Epithelial cell of prostate (primary cell): ENCODE results near the gene OR5AC2.
A peak's percentile ranks its signal among the peaks of the same experiment; 100 is the strongest.

Experiments used
- DNase-seq: peaks from one replicate; pipeline ENCODE4 v3.0.0-alpha.2; 2011; ENCODE audit warnings: low read depth, low spot score
- H3K27ac ChIP-seq: fragments of 450-650 bp; 2 replicates; pipeline ENCODE4 v1.5.1; 2017; ENCODE audit warnings: mild to moderate bottlenecking

The OR5AC2 gene, protein sequence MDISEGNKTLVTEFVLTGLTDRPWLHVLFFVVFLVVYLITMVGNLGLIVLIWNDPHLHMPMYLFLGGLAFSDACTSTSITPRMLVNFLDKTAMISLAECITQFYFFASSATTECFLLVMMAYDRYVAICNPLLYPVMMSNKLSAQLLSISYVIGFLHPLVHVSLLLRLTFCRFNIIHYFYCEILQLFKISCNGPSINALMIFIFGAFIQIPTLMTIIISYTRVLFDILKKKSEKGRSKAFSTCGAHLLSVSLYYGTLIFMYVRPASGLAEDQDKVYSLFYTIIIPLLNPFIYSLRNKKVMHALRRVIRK

DNA sequence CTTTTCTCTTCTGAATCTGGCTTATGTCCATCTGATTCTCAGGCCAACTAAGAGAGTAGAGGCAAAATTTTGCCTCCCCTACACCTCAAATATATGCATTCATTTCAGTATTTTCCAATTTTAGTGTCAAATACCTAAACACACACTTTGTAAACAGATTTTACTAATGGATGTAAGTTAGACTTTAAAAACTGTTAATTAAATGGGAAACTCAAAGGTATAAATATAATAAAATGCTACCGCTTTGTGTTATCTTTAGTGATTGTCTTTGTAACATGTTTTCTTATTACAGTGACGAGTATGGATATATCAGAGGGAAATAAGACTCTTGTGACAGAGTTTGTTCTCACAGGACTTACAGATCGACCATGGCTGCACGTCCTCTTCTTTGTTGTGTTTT is at the start of gene OR5AC2:
Gene OR5AC2, plus strand, starts transcription at position 301 of the 400 bp plus-strand sequence. Its CDS starts 0 bp downstream, at position 301.
- DNase-seq: no peak
- H3K27ac ChIP-seq: no peak within 1 kb of the TSS

DNA sequence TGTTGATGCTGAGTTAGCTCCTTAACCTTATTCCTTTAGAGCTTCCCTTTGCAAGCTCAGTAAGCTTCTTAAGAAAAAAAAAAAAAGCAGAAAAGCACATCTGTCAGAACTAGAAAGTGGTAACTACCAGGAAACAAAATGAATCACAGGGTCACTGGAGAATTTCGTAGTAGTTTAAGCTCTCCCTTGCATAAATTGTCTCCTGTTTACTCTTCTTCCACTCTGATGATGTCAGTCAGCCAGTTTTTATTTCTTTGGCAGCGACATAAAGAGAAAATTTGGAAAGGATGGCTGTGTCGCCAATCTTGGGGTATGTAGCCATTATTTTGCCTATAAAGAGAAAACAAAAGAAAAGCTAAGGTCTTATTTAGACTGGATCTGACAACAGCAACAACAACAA is 48.7 kb upstream of the OR5AC2 start:
- no peak for DNase-seq
- no peak overlapping the region for H3K27ac ChIP-seq

DNA sequence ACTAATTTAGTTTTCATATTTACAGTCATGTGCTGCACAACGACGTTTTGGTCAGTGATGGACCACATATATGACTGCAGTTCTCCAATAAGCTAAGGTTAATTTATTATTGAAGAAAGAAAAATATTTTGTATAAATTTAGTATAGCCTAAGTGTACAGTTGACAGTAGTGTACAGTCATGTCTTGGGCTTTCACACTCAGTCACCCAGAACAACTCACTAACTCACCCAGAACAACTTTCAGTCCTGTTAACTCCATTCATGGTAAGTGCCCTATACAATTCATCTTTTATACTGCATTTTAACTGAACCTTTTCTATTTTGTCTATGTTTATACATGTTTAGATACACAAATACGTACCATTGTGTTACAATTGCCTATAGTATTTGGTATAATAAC is 48.1 kb upstream of the OR5AC2 start:
- H3K27ac ChIP-seq: no peak overlapping the region
- DNase-seq: no peak

DNA sequence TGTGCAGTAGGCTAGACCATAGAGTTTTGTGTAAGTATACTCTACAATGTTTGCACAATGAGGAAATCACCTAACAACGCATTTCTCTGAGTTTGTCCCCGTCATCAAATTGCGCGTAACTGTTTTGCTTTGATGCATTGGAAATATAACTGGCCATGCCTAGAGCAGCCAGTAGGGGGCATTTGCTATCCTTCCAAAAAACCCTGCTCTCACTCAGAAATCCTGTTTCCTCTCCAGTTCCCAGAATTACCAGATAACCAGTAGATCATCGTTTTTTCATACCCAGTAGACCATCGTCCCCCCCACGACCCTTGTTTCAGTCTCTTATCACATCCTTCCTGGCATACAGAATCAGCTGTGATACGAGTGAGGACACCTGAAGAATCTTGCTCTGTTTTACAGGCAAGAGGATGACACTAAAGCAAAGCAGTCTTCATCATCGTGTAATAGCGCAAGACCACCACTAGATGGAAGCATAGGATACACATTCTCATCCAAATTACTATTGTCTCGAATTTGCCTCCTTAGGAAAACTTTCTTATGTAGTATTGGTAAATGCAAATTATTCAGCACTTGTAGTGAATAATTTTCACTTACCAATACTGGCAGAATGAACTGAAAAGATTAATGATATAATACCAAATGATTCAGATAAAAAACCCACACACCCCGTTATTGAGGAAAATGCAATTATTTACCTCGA is 47.5 kb upstream of the OR5AC2 start:
- no peak overlapping the region for H3K27ac ChIP-seq
- DNase-seq: peak; percentile 56

DNA sequence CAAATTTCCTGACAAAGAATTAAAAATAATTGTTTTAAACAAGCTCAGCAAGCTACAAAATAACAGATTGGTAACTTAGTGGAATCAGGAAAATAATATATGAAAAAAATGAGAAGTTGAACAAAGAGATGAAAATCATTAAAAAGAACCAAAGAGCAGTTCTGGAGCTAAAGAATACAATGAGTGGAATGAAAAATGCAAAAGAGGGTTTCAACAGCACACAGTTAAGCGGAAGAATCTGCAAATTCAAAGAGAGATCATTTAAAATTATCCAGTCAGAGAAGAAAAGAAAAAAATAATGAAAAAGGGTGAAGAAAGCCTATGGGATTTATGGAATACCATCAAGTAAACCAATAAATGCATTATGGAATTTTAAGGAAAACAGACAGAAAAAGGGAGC is 45.6 kb upstream of the OR5AC2 start:
- DNase-seq: no peak
- no peak overlapping the region for H3K27ac ChIP-seq

DNA sequence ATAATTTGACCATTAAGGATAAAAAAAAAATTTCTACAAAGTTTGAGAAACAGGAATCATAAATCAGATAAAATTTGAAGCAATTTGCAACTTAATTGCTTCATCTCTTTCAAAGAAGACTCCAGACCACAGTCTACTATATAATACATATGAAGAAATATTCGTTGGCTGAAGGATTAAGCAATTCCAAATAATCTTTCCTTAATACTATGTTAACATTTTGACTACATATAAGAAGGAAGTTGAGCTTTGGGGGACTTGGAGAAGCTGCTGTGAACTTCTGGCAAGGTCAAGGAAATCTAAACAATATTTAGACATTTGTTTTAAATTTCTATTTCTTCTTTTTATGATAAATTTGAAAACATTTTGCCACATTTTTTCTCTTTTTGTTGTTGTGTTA is 38.4 kb upstream of the OR5AC2 start:
- DNase-seq: no peak

DNA sequence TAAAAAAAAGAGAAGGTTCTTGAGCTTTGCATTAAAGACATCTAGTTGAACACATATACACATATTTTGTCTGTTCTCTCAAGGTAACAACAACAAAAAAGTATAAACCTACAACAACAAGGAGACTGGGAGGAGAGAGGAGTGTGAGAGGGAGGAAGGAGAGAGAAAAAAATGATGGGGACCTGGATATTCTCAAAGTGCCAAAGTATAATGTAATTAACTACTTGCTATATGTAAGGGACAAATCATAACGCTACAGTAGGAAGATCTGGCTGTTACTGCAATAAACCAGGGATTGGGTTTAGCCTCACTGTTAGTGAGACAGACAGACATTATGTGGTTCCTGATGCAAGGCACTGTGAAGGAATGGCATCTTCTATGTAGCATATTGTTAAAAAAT is 37.7 kb upstream of the OR5AC2 start:
- no peak overlapping the region for H3K27ac ChIP-seq
- no peak for DNase-seq

More for the DNA sequence above, 38.4 kb upstream of the OR5AC2 start:
- H3K27ac ChIP-seq: no peak overlapping the region

DNA sequence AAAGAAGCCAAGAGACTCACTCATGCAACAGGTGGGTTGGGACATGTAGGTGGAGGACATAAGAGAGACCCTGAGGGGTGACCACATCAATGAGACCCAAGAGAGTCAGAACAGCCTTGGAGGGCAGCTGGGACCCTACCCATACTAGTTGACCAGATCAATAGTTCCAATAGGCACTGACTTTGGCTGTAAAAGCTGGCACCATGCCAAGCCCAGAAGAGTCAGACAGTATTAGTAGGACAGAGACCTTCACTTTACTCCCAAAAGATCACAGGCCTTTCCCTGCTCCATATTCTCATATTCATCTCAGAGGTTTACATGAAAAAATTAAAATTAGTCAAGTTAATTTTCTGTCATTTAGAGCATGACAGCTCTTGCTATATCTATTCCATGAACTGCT is 30.9 kb upstream of the OR5AC2 start:
- no peak for DNase-seq
- no peak overlapping the region for H3K27ac ChIP-seq

DNA sequence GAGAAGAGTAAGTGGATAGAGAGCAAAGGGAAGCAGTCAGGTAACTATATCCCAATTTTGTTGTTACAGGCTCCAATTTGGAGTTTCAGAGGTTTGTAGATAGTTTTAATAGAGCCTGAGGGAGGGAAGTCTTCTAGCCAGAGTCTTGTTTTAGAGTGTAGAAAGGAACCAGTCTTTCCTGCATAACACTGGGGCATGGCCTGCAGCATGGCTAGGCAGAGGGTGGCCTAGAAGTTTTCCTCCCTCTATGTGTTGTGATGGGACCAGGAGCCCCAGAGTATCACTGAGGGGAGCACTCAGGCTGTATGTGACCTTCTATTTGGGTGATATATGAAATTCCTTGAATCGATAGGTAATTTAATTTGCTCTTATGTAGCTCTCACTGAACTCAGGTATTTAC is 29.3 kb upstream of the OR5AC2 start:
- no peak overlapping the region for H3K27ac ChIP-seq
- DNase-seq: no peak

DNA sequence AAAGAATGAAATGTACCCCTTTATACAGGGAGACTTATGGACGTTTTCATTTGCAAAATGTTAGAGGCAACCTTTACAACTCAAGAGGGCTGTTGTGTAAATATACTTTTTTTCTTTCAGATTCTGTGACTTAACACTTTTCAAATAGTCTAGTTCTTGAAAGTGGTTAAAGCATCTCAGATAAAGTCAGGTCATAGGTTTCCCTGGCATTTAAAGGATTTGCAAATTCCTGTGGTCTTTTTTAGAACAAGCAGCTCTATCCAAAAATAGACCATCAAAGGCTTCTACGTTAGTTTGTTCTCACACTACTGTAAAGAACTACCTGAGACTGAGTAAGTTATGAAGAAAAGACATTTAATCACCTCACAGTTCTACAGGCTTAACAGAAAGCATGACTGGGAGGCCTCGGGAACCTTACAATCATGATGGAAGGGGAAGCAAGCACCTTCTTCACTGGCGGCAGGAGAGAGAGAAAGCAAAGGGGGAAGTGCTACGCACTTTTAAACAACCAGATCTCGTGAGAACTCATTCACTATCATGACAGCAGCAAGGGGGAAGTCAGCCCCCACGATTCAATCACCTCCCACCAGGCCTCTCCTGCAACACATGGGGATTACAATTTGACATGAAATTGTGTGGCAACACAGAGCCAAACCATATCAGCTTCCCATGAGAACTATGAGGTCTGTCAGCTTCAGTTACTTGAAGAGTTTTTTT is 28.6 kb upstream of the OR5AC2 start:
- H3K27ac ChIP-seq: no peak overlapping the region
- DNase-seq: no peak

DNA sequence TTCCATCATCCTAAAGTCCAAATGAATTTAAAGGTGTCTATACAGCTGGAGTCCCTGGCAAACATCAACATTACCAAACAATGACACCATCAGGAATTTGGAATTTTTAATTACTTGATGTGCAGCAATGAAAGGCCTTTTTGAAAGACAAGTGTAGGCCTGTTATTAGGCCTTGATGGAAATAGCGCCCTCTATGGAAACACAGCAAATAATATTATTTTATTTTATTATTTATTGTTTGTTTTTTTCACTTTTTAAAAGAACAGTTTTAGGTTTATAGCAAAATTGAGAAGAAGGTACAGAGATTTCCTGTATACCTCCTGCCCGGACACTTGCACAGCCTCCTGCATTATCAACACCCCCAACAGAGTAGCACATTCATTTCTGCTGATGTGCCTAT is 18.1 kb upstream of the OR5AC2 start:
- no peak overlapping the region for H3K27ac ChIP-seq
- DNase-seq: no peak

DNA sequence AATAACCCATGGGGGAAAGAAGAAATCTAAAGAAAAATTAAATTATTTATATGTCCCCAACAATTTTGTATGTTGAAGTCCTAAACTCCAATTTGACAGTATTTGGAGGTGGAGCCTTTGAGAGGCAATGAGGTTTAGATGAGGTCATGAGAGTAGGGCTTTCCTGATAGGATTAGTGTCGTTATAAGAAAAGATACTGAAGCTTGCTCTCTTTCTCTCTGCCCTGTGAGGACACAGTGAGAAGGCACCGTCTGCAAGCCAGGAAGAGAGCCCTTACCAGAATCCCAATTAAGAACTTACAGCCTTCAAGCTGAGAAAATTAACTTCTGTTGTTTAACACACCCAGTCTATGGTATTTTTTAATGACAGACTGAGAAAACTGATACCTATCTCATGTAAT is 16.1 kb upstream of the OR5AC2 start:
- no peak for DNase-seq
- no peak overlapping the region for H3K27ac ChIP-seq

DNA sequence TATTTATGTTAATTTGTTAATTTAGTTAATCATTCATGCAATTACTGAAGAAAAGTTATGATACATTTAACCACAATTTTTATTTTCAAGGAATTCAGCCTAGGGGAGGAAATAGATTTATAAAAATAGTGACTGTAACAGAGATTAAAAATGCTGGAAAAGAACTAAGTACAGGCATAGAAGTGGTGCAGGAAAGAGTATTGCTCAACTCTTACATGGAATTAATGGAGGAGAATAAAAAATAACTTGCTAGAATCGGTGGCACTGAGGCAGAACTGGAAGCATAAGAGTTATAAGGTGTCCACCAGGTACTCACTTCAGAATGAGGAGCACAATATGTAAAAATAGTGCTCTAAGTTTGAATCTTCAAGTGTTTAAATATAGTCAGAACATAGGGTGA is 13.5 kb upstream of the OR5AC2 start:
- H3K27ac ChIP-seq: no peak overlapping the region
- DNase-seq: no peak

DNA sequence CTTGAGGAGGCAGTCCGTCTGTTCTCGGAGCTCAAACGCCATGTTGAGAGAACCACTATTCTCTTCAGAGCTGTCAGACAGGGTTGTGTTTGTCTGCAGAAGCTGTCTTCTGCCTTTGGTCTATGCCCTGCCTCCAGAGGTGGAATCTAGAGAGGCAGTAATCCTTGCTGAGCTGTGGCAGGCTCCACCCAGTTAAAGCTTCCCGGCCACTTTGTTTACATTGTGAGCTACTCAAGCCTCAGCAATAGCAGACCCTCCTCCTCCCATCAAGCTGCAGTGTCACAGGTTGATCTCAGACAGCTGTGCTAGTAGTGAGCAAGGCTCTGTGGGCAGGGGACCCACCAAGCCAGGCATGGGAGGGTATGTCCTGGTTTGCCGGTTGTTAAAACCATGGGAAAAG is 8.9 kb downstream of the OR5AC2 start:
- DNase-seq: no peak
- H3K27ac ChIP-seq: no peak overlapping the region

DNA sequence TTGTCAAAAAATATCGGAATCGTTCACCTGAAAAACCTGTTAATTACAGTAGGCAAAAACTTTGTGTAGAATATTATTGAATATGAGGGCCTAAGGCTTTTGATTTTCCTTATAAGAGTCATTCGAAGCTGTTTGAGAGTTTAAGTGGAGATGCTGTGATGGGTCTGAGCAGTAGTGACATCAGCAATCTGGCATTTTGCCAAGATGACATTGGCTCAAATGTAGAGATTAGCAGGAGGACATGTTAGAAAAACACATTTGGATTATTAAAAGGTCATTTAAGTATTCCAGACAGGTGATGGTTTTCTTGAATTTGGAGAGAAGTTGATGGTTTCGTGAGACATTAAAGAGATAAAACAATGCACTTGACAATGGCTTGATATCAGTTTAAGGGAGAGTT is 12.9 kb downstream of the OR5AC2 start:
- no peak for DNase-seq
- no peak overlapping the region for H3K27ac ChIP-seq

DNA sequence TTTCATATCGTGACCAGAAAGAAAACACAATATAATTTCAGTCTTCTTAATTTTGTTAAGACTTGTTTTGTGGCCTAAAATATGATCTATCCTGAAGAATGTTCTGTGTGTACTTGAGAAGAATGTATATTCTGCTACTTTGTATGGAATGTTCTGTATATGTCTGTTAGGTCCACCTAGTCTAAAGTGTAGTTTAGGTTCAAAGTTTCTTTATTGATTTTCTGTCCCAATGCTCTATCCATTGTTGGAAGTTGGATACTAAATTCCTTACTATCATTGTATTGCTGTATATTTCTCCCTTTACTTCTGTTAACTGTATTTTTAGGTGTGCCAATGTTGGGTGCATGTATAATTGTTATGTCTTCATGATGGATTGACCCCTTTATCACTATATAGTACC is 21.2 kb downstream of the OR5AC2 start:
- no peak for DNase-seq
- no peak overlapping the region for H3K27ac ChIP-seq

DNA sequence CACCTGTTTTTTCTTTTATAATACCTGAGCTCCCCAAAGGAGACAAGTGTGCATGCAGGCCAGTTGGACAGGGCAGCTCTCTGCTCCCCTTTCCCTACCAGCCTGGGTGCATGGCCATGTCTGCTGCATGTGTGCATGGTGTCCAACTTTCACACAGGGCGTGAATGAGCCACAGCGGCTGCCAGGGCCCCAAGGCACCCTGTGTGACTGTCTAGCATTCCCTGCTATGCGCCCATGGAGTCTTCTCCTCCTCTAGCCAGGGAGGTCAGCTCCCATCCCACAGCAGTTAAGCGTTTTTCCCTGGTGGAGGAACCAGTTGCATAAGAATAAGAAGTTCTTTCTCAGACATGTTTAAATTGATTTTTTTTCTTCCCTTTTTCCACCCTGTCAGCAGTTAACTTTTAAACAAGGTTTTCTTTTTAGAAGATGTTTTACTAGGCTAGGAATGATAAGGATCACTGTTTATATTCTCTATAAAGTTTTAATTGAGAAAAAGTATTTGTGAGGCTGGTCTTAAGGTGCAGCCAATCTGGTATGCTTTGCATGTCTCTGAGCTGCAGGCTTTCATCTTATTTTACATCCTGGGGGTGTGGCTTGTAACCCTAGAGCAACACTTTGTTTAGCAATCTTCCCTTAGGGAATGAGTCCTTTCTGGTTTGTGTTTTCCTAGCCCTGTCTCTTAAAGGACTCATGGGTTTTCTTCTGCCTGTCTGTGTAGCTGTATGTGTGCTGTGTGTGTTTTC is 23.0 kb downstream of the OR5AC2 start:
- no peak for DNase-seq
- no peak overlapping the region for H3K27ac ChIP-seq

DNA sequence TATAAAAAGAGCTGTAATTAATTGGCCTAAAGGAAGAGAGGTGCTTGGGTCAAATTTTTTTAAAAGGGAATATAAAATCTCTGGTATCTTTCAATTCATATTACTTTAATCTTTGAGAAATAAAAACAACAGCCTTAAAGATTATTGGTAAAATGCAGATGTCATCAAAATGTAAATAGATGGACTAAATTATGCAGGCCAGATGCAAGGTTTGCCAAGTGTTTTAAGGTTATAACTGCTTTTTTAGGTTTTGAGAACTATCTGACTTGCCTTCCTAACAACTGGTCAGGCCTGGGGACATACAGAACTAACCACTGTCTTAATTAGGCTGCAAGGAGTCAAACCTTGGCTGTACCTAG is 23.6 kb downstream of the OR5AC2 start:
- no peak overlapping the region for H3K27ac ChIP-seq
- no peak for DNase-seq

DNA sequence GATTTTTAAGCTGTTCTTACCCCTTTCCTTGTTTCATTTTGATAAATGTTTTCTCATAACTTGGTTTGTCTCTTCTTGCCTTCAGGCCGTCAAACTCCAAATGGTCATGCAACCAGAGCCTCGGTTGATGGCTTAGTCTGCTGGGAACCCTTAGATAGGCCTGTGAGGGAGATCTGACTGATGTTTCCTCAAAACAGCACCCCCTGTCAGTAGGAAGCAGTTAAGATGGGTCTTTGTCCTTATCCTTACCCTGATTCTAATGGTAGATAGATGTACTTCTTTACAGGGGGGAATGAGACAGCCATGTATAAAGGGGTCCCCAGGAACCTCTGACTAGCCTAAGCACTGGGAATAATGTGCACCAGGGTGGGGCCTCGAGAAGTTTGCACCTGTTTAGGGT is 27.3 kb downstream of the OR5AC2 start:
- no peak overlapping the region for H3K27ac ChIP-seq

DNA sequence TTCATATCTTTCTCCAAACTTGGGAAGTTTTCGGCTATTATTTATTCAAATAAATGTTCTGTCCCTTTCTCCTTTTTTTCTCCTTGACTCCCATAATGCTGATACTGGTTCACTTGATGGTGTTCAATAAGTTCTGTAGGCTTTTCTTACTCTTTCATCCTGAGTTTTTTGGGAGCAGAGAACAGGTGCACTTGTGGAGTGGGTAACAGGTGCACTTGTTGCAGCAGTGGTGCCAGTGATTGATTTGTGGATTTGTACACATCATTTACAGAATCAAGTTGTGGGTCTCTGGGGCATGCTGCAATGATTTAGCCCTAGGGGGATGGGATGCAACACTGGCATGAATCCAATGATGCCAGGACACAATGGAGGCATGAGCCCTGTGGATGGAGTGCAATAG is 28.7 kb downstream of the OR5AC2 start:
- no peak for DNase-seq
- no peak overlapping the region for H3K27ac ChIP-seq

More for the DNA sequence above, 27.3 kb downstream of the OR5AC2 start:
- DNase-seq: no peak

DNA sequence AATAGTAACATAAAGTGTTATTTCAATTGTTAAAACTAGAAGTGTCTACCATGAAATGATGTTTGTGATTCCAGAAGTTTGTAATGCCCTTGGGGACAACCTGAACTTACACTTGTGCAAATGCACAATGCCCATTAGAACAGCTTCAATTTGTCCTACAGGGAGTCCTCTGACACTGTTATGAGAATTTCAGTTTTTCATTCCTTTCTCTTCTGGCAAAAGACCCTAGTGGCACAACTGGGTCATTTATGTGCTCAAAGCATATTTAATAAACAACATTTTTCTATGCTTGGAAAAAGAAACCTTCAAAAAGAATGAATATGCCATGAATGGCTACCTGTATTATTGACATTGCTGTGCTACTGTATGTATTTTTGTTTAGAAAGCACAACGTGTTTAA is 43.4 kb downstream of the OR5AC2 start, which contains the start of gene OR5H1:
Gene OR5H1, plus strand, starts transcription at position 301 of the 400 bp plus-strand sequence. CDS start 1,977 bp downstream, outside the sequence.
- H3K27ac ChIP-seq: no peak within 1 kb of the TSS
- no peak for DNase-seq
